ENCODE results near the gene BCAS1.

The BCAS1 gene

DNA sequence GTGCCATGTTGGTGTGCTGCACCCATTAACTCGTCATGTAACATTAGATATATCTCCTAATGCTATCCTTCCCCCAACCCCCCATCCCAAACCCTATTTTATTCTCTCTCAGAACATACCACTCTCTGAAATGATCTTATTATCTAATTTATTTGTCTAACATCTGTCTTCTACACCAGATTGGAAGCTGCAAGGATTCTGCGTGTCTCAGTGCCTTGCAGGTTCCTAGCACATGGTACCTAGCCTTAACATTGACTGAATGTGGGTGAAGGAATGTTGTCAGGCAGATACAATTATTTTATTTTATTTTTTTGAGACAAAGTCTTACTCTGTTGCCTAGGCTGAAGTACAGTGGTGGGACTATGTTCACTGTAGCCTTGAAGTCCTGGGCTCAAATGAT is 124.9 kb downstream of the BCAS1 start:
- no peak for DNase-seq (ENCODE audit: low read depth in 2 of 2)
- H3K4me3 ChIP-seq (replicated peaks in 1 of 2; ENCODE audit: low read depth in 2 of 2, low read length in 2 of 2) = no peak overlapping the region
- TF ChIP-seq, protein P1, sequence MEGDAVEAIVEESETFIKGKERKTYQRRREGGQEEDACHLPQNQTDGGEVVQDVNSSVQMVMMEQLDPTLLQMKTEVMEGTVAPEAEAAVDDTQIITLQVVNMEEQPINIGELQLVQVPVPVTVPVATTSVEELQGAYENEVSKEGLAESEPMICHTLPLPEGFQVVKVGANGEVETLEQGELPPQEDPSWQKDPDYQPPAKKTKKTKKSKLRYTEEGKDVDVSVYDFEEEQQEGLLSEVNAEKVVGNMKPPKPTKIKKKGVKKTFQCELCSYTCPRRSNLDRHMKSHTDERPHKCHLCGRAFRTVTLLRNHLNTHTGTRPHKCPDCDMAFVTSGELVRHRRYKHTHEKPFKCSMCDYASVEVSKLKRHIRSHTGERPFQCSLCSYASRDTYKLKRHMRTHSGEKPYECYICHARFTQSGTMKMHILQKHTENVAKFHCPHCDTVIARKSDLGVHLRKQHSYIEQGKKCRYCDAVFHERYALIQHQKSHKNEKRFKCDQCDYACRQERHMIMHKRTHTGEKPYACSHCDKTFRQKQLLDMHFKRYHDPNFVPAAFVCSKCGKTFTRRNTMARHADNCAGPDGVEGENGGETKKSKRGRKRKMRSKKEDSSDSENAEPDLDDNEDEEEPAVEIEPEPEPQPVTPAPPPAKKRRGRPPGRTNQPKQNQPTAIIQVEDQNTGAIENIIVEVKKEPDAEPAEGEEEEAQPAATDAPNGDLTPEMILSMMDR (IDR thresholded peaks at IDR 0.05; ENCODE audit: low read depth, low read length) = no peak

DNA sequence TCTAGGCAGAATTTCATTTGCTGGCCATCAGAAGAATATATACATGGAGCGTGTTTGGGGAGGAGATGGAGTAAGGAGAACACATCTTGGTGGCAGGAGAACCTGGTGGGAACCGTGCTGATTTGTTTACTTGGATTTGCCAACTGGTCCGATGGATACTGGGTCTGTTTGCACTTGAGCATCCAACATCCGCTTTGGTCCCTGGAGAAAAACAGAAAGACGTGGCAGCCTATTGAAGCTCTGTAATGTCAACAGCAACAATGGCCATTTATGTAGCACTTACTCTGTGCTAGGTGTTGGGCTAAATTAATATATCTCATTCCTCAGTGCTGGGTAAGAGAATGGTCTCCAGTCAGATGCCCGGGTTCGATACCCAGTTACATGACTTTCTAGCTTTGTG is 125.6 kb downstream of the BCAS1 start:
- TF ChIP-seq, protein P1 (IDR thresholded peaks at IDR 0.05; ENCODE audit: low read depth, low read length) = no peak

DNA sequence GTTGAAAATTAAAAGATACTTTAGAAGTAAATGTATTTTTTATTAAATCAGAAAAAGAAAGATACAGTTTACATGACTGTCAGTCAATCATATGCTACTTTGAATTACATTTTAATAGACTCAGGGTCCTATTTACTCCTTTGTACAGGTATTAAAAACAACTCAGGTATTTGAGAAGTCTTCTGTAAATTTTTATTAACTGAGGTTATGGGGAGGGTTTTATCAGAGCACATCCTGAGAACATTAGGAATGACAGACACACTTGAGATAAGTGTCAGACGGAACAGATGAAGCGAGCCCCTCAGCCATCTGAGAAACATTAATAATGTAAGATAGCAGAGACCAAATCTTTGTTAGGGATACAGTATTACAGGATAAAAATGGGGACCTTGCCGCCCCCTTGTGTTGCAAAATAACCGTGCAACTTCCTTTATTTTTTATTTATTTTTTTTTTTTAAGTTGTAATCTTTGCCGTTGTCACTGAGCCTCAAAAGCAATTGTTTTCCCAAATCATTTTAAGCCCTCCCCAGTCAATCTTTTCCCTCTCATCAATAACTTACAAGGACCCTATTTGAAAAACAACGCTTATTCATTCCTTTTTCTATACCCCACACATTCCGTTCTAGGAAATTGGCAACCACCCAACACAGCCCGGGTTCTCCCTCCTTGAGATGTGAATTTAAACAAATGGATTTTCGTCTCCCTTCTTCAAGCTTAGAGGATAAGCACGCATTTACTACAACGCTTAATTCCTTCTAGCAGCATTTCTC is 126.7 kb downstream of the BCAS1 start:
- H3K4me3 ChIP-seq (replicated peaks in 1 of 2; ENCODE audit: low read depth in 2 of 2, low read length in 2 of 2) = peak overlapping the region; percentile 13 to 28
- peak; percentile 66 for DNase-seq (ENCODE audit: low read depth in 2 of 2)
- TF ChIP-seq, protein P1 (IDR thresholded peaks at IDR 0.05; ENCODE audit: low read depth, low read length) = peak; percentile 50

More for the DNA sequence above, 125.6 kb downstream of the BCAS1 start:
- no peak overlapping the region for H3K4me3 ChIP-seq (replicated peaks in 1 of 2; ENCODE audit: low read depth in 2 of 2, low read length in 2 of 2)
- no peak for DNase-seq (ENCODE audit: low read depth in 2 of 2)

DNA sequence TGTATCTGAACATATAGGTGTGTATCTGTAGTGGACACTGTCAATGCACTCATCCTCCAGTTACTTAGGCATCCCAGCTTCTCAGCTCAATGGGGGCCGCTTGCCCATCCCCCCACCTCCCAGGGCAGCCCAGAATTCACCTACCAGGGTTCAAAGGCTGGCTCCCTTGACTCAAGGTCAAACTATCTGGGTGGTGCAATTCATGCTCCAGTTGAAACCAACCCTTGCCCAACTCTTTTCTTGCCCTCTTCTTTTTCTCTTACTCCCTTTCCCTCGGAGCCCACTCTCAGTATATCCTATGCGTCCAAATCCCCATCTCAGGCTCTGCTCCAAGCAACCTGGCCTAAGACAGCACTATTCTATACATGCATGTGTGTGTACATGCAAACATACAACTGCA is 127.4 kb downstream of the BCAS1 start:
- TF ChIP-seq, protein P1 (IDR thresholded peaks at IDR 0.05; ENCODE audit: low read depth, low read length) = no peak
- DNase-seq (ENCODE audit: low read depth in 2 of 2) = no peak
- H3K4me3 ChIP-seq (replicated peaks in 1 of 2; ENCODE audit: low read depth in 2 of 2, low read length in 2 of 2) = no peak overlapping the region

DNA sequence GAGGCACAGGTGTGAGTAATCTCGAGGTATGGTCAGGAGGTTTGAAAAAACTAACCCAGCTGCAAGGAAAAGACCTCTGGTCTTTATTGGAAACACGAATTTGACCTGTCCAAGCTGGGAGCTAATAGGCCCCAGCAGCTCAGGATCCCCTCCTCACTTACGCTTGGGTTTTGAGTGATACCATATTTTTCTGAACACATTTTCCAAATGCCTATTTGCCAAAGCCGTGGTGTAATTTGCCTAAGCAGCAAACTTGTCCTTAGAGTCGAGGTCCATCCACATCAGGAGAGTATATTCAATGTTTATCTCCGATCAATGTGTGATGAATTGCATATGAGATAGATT is 128.0 kb downstream of the BCAS1 start:
- H3K4me3 ChIP-seq (replicated peaks in 1 of 2; ENCODE audit: low read depth in 2 of 2, low read length in 2 of 2) = no peak overlapping the region
- DNase-seq (ENCODE audit: low read depth in 2 of 2) = no peak
- TF ChIP-seq, protein P1 (IDR thresholded peaks at IDR 0.05; ENCODE audit: low read depth, low read length) = no peak

DNA sequence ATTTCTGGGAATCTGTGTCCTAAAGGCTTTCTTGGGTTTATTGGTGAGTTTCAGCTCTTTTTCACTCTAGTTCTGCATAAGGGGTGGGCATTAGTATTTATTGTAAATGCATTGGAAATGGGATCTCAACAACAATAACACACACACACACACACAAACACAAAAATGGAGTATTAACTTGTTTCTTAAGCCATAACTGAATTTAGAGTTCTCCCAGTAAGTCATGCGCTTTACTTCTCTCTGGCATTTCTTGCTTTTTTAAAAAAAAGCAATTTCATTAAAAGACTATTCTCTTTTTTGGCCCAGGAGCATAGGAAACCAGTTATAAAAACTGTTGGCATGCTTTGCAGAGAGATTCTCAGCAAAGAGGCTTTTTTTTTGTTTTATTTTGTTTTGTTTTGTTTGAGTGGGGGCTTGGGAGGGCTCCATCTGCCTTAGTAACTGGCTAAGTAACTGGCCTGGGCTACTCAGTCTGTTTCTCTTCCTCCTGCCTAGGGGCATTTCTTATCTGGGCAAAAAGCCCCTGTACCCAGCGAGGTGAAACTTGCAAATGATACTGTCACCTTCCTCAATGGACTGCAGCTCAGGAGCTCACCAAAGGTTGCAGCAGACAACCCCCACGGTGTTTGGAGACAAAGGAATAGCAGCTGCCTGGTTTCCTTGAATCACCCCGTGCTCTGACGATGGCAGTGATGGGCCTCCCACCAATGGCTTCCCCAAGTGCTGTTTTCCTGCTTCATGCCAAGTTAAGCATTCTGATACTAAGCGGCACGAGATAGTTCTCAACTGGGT is 128.5 kb downstream of the BCAS1 start:
- no peak for DNase-seq (ENCODE audit: low read depth in 2 of 2)
- TF ChIP-seq, protein P1 (IDR thresholded peaks at IDR 0.05; ENCODE audit: low read depth, low read length) = no peak
- H3K4me3 ChIP-seq (replicated peaks in 1 of 2; ENCODE audit: low read depth in 2 of 2, low read length in 2 of 2) = no peak overlapping the region

Measured in cardiac fibroblast (primary cell).